Suprapubic skin (tissue), 4 donors: ENCODE results near the gene TGM2. TPM values are rescaled to one million over a fixed set of nuclear protein-coding genes. Genes with fewer than 3 reads are reported as not detected.

Experiments used
- DNase-seq, 2 donors: peaks; one replicate each; pipeline ENCODE4 v3.0.0-alpha.2; 2019; ENCODE audit warnings: low spot score in 2 of 2
- H3K27ac ChIP-seq: fragments of 200-600 bp; sonication (generic); one replicate; pipeline ENCODE4 v1.5.1; 2019
- H3K27me3 ChIP-seq: fragments of 200-600 bp; sonication (generic); one replicate; pipeline ENCODE4 v1.5.1; 2019
- H3K36me3 ChIP-seq: fragments of 200-600 bp; sonication (generic); one replicate; pipeline ENCODE4 v1.5.1; 2019
- H3K4me1 ChIP-seq: fragments of 200-600 bp; sonication (generic); one replicate; pipeline ENCODE4 v1.5.1; 2019
- H3K4me3 ChIP-seq: fragments of 200-600 bp; sonication (generic); one replicate; pipeline ENCODE4 v1.5.1; 2019; ENCODE audit warnings: mild to moderate bottlenecking
- H3K9me3 ChIP-seq: fragments of 200-600 bp; sonication (generic); one replicate; pipeline ENCODE4 v1.5.1; 2019
- CTCF ChIP-seq, 2 donors: fragments of 200-600 bp in 1 of 2; fragments of 450-650 bp in 1 of 2; sonication (generic) in 1 of 2; IDR thresholded peaks; one replicate each; pipeline ENCODE4 v1.5.1; 2016 to 2019; ENCODE audit warnings: antibody characterized with exemption in 2 of 2, mild to moderate bottlenecking in 1 of 2, moderate library complexity in 1 of 2
- EP300 ChIP-seq: sonication (generic); formaldehyde crosslinking; IDR thresholded peaks from one replicate; pipeline ENCODE4 v1.6.1; 2017; ENCODE audit warnings: antibody characterized with exemption
- POLR2A ChIP-seq, 2 donors: fragments of 450-650 bp; IDR thresholded peaks; one replicate each; pipeline ENCODE4 v1.6.1; 2017; ENCODE audit warnings: antibody characterized with exemption in 2 of 2, mild to moderate bottlenecking in 2 of 2, moderate library complexity in 2 of 2
- POLR2AphosphoS5 ChIP-seq, 3 donors: sonication (generic); formaldehyde crosslinking; IDR thresholded peaks; one replicate each; pipeline ENCODE4 v1.6.1; 2017; ENCODE audit warnings: antibody characterized with exemption in 3 of 3
- WGBS: methylation state at CpG from one replicate; pipeline ENCODE4 v1.1.5; 2018; 5-methylcytosine and 5-hydroxymethylcytosine counted together
- total RNA-seq, 4 donors: library from RNA; depleted of rRNA; stranded (reverse); fragments of >200 nt; gene quantifications; one replicate each; pipeline ENCODE4 v1.1.0, GENCODE V29; 2016

Gene TGM2
- total RNA-seq, 4 donors from 2014 or later = 1.5 to 6.6 (median 3.8) TPM

- Histone ChIP-seq H3K4me3 (no peak overlapping the region), H3K27me3 (peaks cover 13% of the 10 kb centered on the region), H3K9me3 (no peaks in the 10 kb centered on the region), H3K36me3 (no peaks in the 10 kb centered on the region), H3K27ac (no peak overlapping the region), H3K4me1 (peaks cover 4% of the 10 kb centered on the region)
- no peak for DNase-seq
- TF ChIP-seq POLR2AphosphoS5 (IDR thresholded peaks at IDR 0.05) = no peak
- no peak for TF ChIP-seq POLR2A (IDR thresholded peaks at IDR 0.05)
- TF ChIP-seq EP300 = no peak
- no peak for TF ChIP-seq CTCF (IDR thresholded peaks at IDR 0.05)
- WGBS = 72% methylated on average over 8 of the region's 8 CpGs
Observed at GRCh38 chr20:38198238-38198861, 33.3 kb upstream of the TGM2 start.

- peaks cover 13% of the 10 kb centered on the region for H3K27me3 ChIP-seq
- DNase-seq = no peak
- no peaks in the 10 kb centered on the region for H3K9me3 ChIP-seq
- 88% methylated on average over 1 of the region's 1 CpG for WGBS
- H3K36me3 ChIP-seq = no peaks in the 10 kb centered on the region
- no peak overlapping the region for H3K27ac ChIP-seq
- H3K4me3 ChIP-seq = no peak overlapping the region
- peaks cover 4% of the 10 kb centered on the region for H3K4me1 ChIP-seq
- TF ChIP-seq POLR2AphosphoS5 (IDR thresholded peaks at IDR 0.05) (no peak), POLR2A (IDR thresholded peaks at IDR 0.05) (no peak), EP300 (no peak), CTCF (IDR thresholded peaks at IDR 0.05) (no peak)
Observed at GRCh38 chr20:38197619-38198018, 32.5 kb upstream of the TGM2 start.

- H3K9me3 ChIP-seq = no peaks in the 10 kb centered on the region
- peaks cover 13% of the 10 kb centered on the region for H3K27me3 ChIP-seq
- H3K4me1 ChIP-seq = peaks cover 4% of the 10 kb centered on the region
- WGBS = 86% methylated on average over 5 of the region's 5 CpGs
- TF ChIP-seq EP300 (no peak), POLR2AphosphoS5 (IDR thresholded peaks at IDR 0.05) (no peak), POLR2A (IDR thresholded peaks at IDR 0.05) (no peak), CTCF (IDR thresholded peaks at IDR 0.05) (no peak)
- H3K4me3 ChIP-seq = no peak overlapping the region
- DNase-seq = no peak
- H3K27ac ChIP-seq = no peak overlapping the region
- H3K36me3 ChIP-seq = no peaks in the 10 kb centered on the region
Observed at GRCh38 chr20:38197217-38197616, 32.1 kb upstream of the TGM2 start.

GRCh38 chr20:38196592-38196991 is 31.5 kb upstream of the TGM2 start:
- peak in 1 of 2 donors; percentile 80 for DNase-seq
- Histone ChIP-seq H3K4me1 (peaks cover 4% of the 10 kb centered on the region), H3K27ac (no peak overlapping the region), H3K4me3 (no peak overlapping the region), H3K36me3 (no peaks in the 10 kb centered on the region), H3K9me3 (no peaks in the 10 kb centered on the region), H3K27me3 (peaks cover 13% of the 10 kb centered on the region)
- 52% methylated on average over 4 of the region's 5 CpGs for WGBS
- TF ChIP-seq POLR2AphosphoS5 (IDR thresholded peaks at IDR 0.05) (no peak), CTCF (IDR thresholded peaks at IDR 0.05) (no peak), EP300 (no peak), POLR2A (IDR thresholded peaks at IDR 0.05) (no peak)

GRCh38 chr20:38196076-38196475 is 31.0 kb upstream of the TGM2 start:
- Histone ChIP-seq H3K36me3 (no peaks in the 10 kb centered on the region), H3K27me3 (peaks cover 13% of the 10 kb centered on the region), H3K27ac (no peak overlapping the region), H3K9me3 (no peaks in the 10 kb centered on the region), H3K4me3 (no peak overlapping the region), H3K4me1 (peaks cover 4% of the 10 kb centered on the region)
- TF ChIP-seq POLR2A (IDR thresholded peaks at IDR 0.05) (no peak), POLR2AphosphoS5 (IDR thresholded peaks at IDR 0.05) (no peak), CTCF (IDR thresholded peaks at IDR 0.05) (no peak), EP300 (no peak)
- no peak for DNase-seq
- 87% methylated on average over 4 of the region's 4 CpGs for WGBS
